ENCODE results near the gene CRYAA.
"Not testable (repeated sequence)": the region's sequence is repeated elsewhere in the genome, so short reads cannot be mapped to it uniquely, and the experiment has no call there.

The CRYAA gene

GRCh38 chr21:43168708-43169107 is at the start of gene CRYAA:
TSS of gene CRYAA (plus strand) at chr21:43169008. CDS start at chr21:43169100, 92 bp downstream.
- TF ChIP-seq GATA2, GATA3 (IDR thresholded peaks at IDR 0.05; ENCODE audit: low read depth, low read length): not testable (repeated sequence)

GRCh38 chr21:43187715-43188114 is 18.9 kb downstream of the CRYAA start:
- TF ChIP-seq GATA2 (IDR thresholded peaks at IDR 0.05; ENCODE audit: low read depth, low read length) (no peak), GATA3 (IDR thresholded peaks at IDR 0.05; ENCODE audit: low read depth, low read length) (no peak)

GRCh38 chr21:43188181-43188580 is 19.4 kb downstream of the CRYAA start:
- TF ChIP-seq GATA3 (IDR thresholded peaks at IDR 0.05; ENCODE audit: low read depth, low read length), result no peak
- TF ChIP-seq GATA2 (IDR thresholded peaks at IDR 0.05; ENCODE audit: low read depth, low read length), result no peak

- TF ChIP-seq GATA2 (IDR thresholded peaks at IDR 0.05; ENCODE audit: low read depth, low read length) (no peak), GATA3 (IDR thresholded peaks at IDR 0.05; ENCODE audit: low read depth, low read length) (no peak)
Measured at GRCh38 chr21:43188592-43189210, 19.9 kb downstream of the CRYAA start.

GRCh38 chr21:43189936-43190335 is 21.1 kb downstream of the CRYAA start:
- TF ChIP-seq GATA3 (IDR thresholded peaks at IDR 0.05; ENCODE audit: low read depth, low read length), result no peak
- TF ChIP-seq GATA2 (IDR thresholded peaks at IDR 0.05; ENCODE audit: low read depth, low read length), result no peak

- TF ChIP-seq GATA2 (IDR thresholded peaks at IDR 0.05; ENCODE audit: low read depth, low read length), result no peak
Measured at GRCh38 chr21:43190544-43190943, 21.7 kb downstream of the CRYAA start.

- no peak for TF ChIP-seq GATA2 (IDR thresholded peaks at IDR 0.05; ENCODE audit: low read depth, low read length)
- no peak for TF ChIP-seq GATA3 (IDR thresholded peaks at IDR 0.05; ENCODE audit: low read depth, low read length)
Measured at GRCh38 chr21:43190951-43191350, 22.1 kb downstream of the CRYAA start.

- TF ChIP-seq GATA2 (IDR thresholded peaks at IDR 0.05; ENCODE audit: low read depth, low read length) (no peak), GATA3 (IDR thresholded peaks at IDR 0.05; ENCODE audit: low read depth, low read length) (no peak)
Measured at GRCh38 chr21:43191521-43191920, 22.7 kb downstream of the CRYAA start.

GRCh38 chr21:43191971-43192370 is 23.2 kb downstream of the CRYAA start:
- TF ChIP-seq GATA2 (IDR thresholded peaks at IDR 0.05; ENCODE audit: low read depth, low read length) (no peak), GATA3 (IDR thresholded peaks at IDR 0.05; ENCODE audit: low read depth, low read length) (no peak)

- TF ChIP-seq GATA3 (IDR thresholded peaks at IDR 0.05; ENCODE audit: low read depth, low read length) (no peak), GATA2 (IDR thresholded peaks at IDR 0.05; ENCODE audit: low read depth, low read length) (no peak)
Measured at GRCh38 chr21:43192501-43193081, 23.8 kb downstream of the CRYAA start.

GRCh38 chr21:43193088-43193650 is 24.4 kb downstream of the CRYAA start:
- TF ChIP-seq GATA3 (IDR thresholded peaks at IDR 0.05; ENCODE audit: low read depth, low read length), result no peak
- TF ChIP-seq GATA2 (IDR thresholded peaks at IDR 0.05; ENCODE audit: low read depth, low read length), result no peak

- TF ChIP-seq GATA3 (IDR thresholded peaks at IDR 0.05; ENCODE audit: low read depth, low read length) (no peak), GATA2 (IDR thresholded peaks at IDR 0.05; ENCODE audit: low read depth, low read length) (no peak)
Measured at GRCh38 chr21:43193651-43194302, 25.0 kb downstream of the CRYAA start.

GRCh38 chr21:43194303-43195120 is 25.7 kb downstream of the CRYAA start:
- TF ChIP-seq GATA3 (IDR thresholded peaks at IDR 0.05; ENCODE audit: low read depth, low read length) (no peak), GATA2 (IDR thresholded peaks at IDR 0.05; ENCODE audit: low read depth, low read length) (no peak)

Data from SH-SY5Y (cell line).